Uterus (tissue), 4 donors: ENCODE measurements around the gene DUOXA1. TPM values are rescaled to one million over a fixed set of nuclear protein-coding genes. Genes with fewer than 3 reads are reported as not detected.

Experiments used
- DNase-seq, 2 donors: peaks; one replicate each; pipeline ENCODE4 v3.0.0-alpha.2; 2019 to 2020
- H3K27ac ChIP-seq, 2 donors: fragments of 200-600 bp; sonication (generic); 1 replicate in 1 of 2; 2 replicates in 1 of 2; pipeline ENCODE4 v1.5.1; 2016 to 2018
- H3K27me3 ChIP-seq, 2 donors: fragments of 200-600 bp; sonication (generic); one replicate each; pipeline ENCODE4 v1.5.1; 2018 to 2019; ENCODE audit warnings: control low read depth in 1 of 2
- H3K36me3 ChIP-seq, 2 donors: fragments of 200-600 bp; sonication (generic); one replicate each; pipeline ENCODE4 v1.5.1; 2019; ENCODE audit warnings: control low read depth in 1 of 2
- H3K4me1 ChIP-seq, 2 donors: fragments of 200-600 bp; sonication (generic); one replicate each; pipeline ENCODE4 v1.5.1; 2018 to 2019; ENCODE audit warnings: control low read depth in 1 of 2
- H3K4me3 ChIP-seq, 2 donors: fragments of 200-600 bp; sonication (generic); 1 replicate in 1 of 2; 2 replicates in 1 of 2; pipeline ENCODE4 v1.5.1; 2018 to 2019; ENCODE audit warnings: mild to moderate bottlenecking in 1 of 2
- H3K9me3 ChIP-seq, 2 donors: fragments of 200-600 bp; sonication (generic); one replicate each; pipeline ENCODE4 v1.5.1; 2019; ENCODE audit warnings: control low read depth in 1 of 2
- CTCF ChIP-seq, 4 experiments: fragments of 200-600 bp in 2 of 4; fragments of 450-650 bp in 2 of 4; sonication (generic) in 2 of 4; IDR thresholded peaks; one replicate each; pipeline ENCODE4 v1.5.1; 2016 to 2019; ENCODE audit warnings: antibody characterized with exemption in 4 of 4, mild to moderate bottlenecking in 2 of 4, moderate library complexity in 1 of 4
- POLR2A ChIP-seq, 2 donors: fragments of 450-650 bp; IDR thresholded peaks; one replicate each; pipeline ENCODE4 v1.6.1; 2016; ENCODE audit warnings: antibody characterized with exemption in 2 of 2, mild to moderate bottlenecking in 1 of 2, moderate library complexity in 1 of 2
- intact Hi-C: fragments of 100-400 bp; cut with DNase I; formaldehyde crosslinking; loops from one replicate; pipeline ENCODE4 v1.15.1; 2023; ENCODE audit warnings: low total_unique reads
- total RNA-seq, 4 donors: library from RNA; depleted of rRNA in 3 of 4; stranded (reverse); fragments of >200 nt in 3 of 4; gene quantifications; one replicate each; pipeline versions ENCODE4 v1.1.0 to v1.2.4, GENCODE V29; 2014 to 2023
- donor health status: DM: yes; HTN: yes; CAD: no.

DUOXA1 gene
- total RNA-seq, 4 donors from 2014 or later = 1.4 to 2.5 TPM; not detected in 2

- H3K27ac ChIP-seq = no peak overlapping the region
- no peaks in the 10 kb centered on the region for H3K27me3 ChIP-seq
- no peak for TF ChIP-seq POLR2A (IDR thresholded peaks at IDR 0.05)
- no peak for TF ChIP-seq CTCF (IDR thresholded peaks at IDR 0.05)
- H3K4me3 ChIP-seq = no peak overlapping the region
- no peaks in the 10 kb centered on the region for H3K9me3 ChIP-seq
- no peaks in the 10 kb centered on the region for H3K4me1 ChIP-seq
- intact Hi-C loops = no loop called here
- no peaks in the 10 kb centered on the region for H3K36me3 ChIP-seq
- DNase-seq = no peak
Measured at GRCh38 chr15:45161666-45162065, 32.0 kb upstream of the DUOXA1 start.

- H3K27me3 ChIP-seq = no peaks in the 10 kb centered on the region
- H3K4me1 ChIP-seq = no peaks in the 10 kb centered on the region
- no peak overlapping the region for H3K27ac ChIP-seq
- DNase-seq = no peak
- no peak overlapping the region for H3K4me3 ChIP-seq
- TF ChIP-seq POLR2A (IDR thresholded peaks at IDR 0.05) (no peak), CTCF (IDR thresholded peaks at IDR 0.05) (no peak)
- no peaks in the 10 kb centered on the region for H3K36me3 ChIP-seq
- no peaks in the 10 kb centered on the region for H3K9me3 ChIP-seq
- intact Hi-C loops = no loop called here
Measured at GRCh38 chr15:45157974-45158373, 28.3 kb upstream of the DUOXA1 start.

GRCh38 chr15:45156744-45157455, 27.2 kb upstream of the DUOXA1 start:
- H3K27ac ChIP-seq = no peak overlapping the region
- no peak overlapping the region for H3K4me3 ChIP-seq
- no peaks in the 10 kb centered on the region for H3K4me1 ChIP-seq
- TF ChIP-seq CTCF (IDR thresholded peaks at IDR 0.05) (no peak), POLR2A (IDR thresholded peaks at IDR 0.05) (no peak)
- intact Hi-C loops = no loop called here
- H3K27me3 ChIP-seq = no peaks in the 10 kb centered on the region
- H3K36me3 ChIP-seq = no peaks in the 10 kb centered on the region
- no peaks in the 10 kb centered on the region for H3K9me3 ChIP-seq
- no peak for DNase-seq

GRCh38 chr15:45155739-45156138, 26.1 kb upstream of the DUOXA1 start:
- TF ChIP-seq POLR2A (IDR thresholded peaks at IDR 0.05) (no peak), CTCF (IDR thresholded peaks at IDR 0.05) (no peak)
- intact Hi-C loops = no loop called here

GRCh38 chr15:45151998-45152828, 22.5 kb upstream of the DUOXA1 start:
- H3K27me3 ChIP-seq = no peaks in the 10 kb centered on the region
- H3K36me3 ChIP-seq = no peaks in the 10 kb centered on the region
- H3K4me3 ChIP-seq = no peak overlapping the region
- DNase-seq = no peak
- H3K4me1 ChIP-seq = no peaks in the 10 kb centered on the region
- TF ChIP-seq CTCF (IDR thresholded peaks at IDR 0.05) (no peak), POLR2A (IDR thresholded peaks at IDR 0.05) (no peak)
- intact Hi-C loops = no loop called here
- H3K9me3 ChIP-seq = no peaks in the 10 kb centered on the region
- H3K27ac ChIP-seq = no peak overlapping the region

More at GRCh38 chr15:45155739-45156138, 26.1 kb upstream of the DUOXA1 start:
- Histone ChIP-seq H3K4me3 (no peak overlapping the region), H3K36me3 (no peaks in the 10 kb centered on the region), H3K9me3 (no peaks in the 10 kb centered on the region), H3K4me1 (no peaks in the 10 kb centered on the region), H3K27me3 (no peaks in the 10 kb centered on the region), H3K27ac (no peak overlapping the region)
- DNase-seq = no peak
